SK-N-SH (cell line): ENCODE data around the gene JAM2. TPM values are rescaled to one million over a fixed set of nuclear protein-coding genes. Genes with fewer than 3 reads are reported as not detected.

Source experiments
- CTCF ChIA-PET: fragments of 300-600, 350-600 bp; formaldehyde crosslinking; extraction: SDS; loops from one replicate; lab custom pipeline; 2021; lab: Yijun Ruan, JAX
- POLR2A ChIA-PET: fragments of 350-600 bp; sonication (Branson Sonifier 250); formaldehyde crosslinking; extraction: SDS; loops from one replicate; lab custom pipeline; 2020; ENCODE audit warnings: antibody characterized with exemption, inconsistent platforms; lab: Yijun Ruan, JAX
- DNase-seq: peaks from one replicate; pipeline ENCODE4 v3.0.0; 2012
- H2AFZ ChIP-seq: fragments of 200-600 bp; sonication (generic); 2 replicates; pipeline ENCODE4 v1.8.1; 2016; ENCODE audit warnings: antibody characterized with exemption, mild to moderate bottlenecking, low read depth
- H3F3A ChIP-seq: fragments of 200-600 bp; sonication (generic); replicated peaks from 2 replicates; pipeline ENCODE3; 2016; ENCODE audit warnings: antibody characterized with exemption, mild to moderate bottlenecking; ENCODE audit not compliant: insufficient read depth
- H3K27ac ChIP-seq, 2 experiments: fragments of 200-500 bp in 1 of 2; fragments of 200-600 bp in 1 of 2; sonication (Bioruptor generic) in 1 of 2; sonication (generic), shearing (Covaris generic) in 1 of 2; 2 replicates each; pipeline versions ENCODE4 v1.5.1 to v1.6.1; 2014 to 2016; ENCODE audit warnings: low read depth in 2 of 2, inconsistent platforms in 1 of 2, low read length in 1 of 2, mild to moderate bottlenecking in 1 of 2, mixed read lengths in 1 of 2
- H3K27me3 ChIP-seq: fragments of 200-600 bp; sonication (generic), shearing (Covaris generic); 2 replicates; pipeline ENCODE4 v1.6.1; 2016; ENCODE audit warnings: mixed run types; ENCODE audit not compliant: insufficient read depth
- H3K36me3 ChIP-seq, 2 experiments: fragments of 200-500 bp in 1 of 2; fragments of 200-600 bp in 1 of 2; sonication (Bioruptor generic) in 1 of 2; sonication (generic) in 1 of 2; replicated peaks in 1 of 2; 2 replicates each; pipeline versions ENCODE3 to v1.5.1; 2014 to 2016; ENCODE audit warnings: low read length in 1 of 2, mild to moderate bottlenecking in 1 of 2; ENCODE audit not compliant: insufficient read depth in 2 of 2, control insufficient read depth in 1 of 2
- H3K4me1 ChIP-seq, 2 experiments: fragments of 200-500 bp in 1 of 2; fragments of 200-600 bp in 1 of 2; sonication (Bioruptor generic) in 1 of 2; sonication (generic), shearing (Covaris generic) in 1 of 2; 2 replicates each; pipeline versions ENCODE4 v1.5.1 to v1.6.1; 2014 to 2016; ENCODE audit warnings: low read depth in 1 of 2, low read length in 1 of 2, mixed run types in 1 of 2; ENCODE audit not compliant: insufficient read depth in 2 of 2, control insufficient read depth in 1 of 2
- H3K4me2 ChIP-seq: fragments of 200-600 bp; sonication (generic), shearing (Covaris generic); 2 replicates; pipeline ENCODE4 v1.6.1; 2017; ENCODE audit warnings: mixed run types
- H3K4me3 ChIP-seq, 2 experiments: fragments of 200-500 bp in 1 of 2; fragments of 200-600 bp in 1 of 2; sonication (Bioruptor generic) in 1 of 2; sonication (generic), shearing (Covaris generic) in 1 of 2; 2 replicates each; pipeline versions ENCODE4 v1.5.1 to v1.8.1; 2014 to 2016; ENCODE audit warnings: low read depth in 2 of 2, inconsistent platforms in 1 of 2, low read length in 1 of 2, mild to moderate bottlenecking in 1 of 2, mixed read lengths in 1 of 2, moderate library complexity in 1 of 2
- H3K79me2 ChIP-seq: fragments of 200-600 bp; sonication (generic); 2 replicates; pipeline ENCODE4 v1.8.1; 2017; ENCODE audit warnings: mild to moderate bottlenecking; ENCODE audit not compliant: insufficient read depth
- H3K9ac ChIP-seq: fragments of 200-600 bp; sonication (generic); 2 replicates; pipeline ENCODE4 v1.6.1; 2017; ENCODE audit warnings: mixed run types
- H3K9me2 ChIP-seq: fragments of 200-600 bp; sonication (generic); 2 replicates; pipeline ENCODE4 v1.6.1; 2017; ENCODE audit warnings: mixed run types
- H3K9me3 ChIP-seq: fragments of 200-600 bp; sonication (generic); 2 replicates; pipeline ENCODE4 v1.6.1; 2017; ENCODE audit warnings: mixed run types, mild to moderate bottlenecking, moderate library complexity
- H4K20me1 ChIP-seq: fragments of 200-600 bp; sonication (generic); 2 replicates; pipeline ENCODE4 v1.6.1; 2017; ENCODE audit warnings: mild to moderate bottlenecking, mixed run types; ENCODE audit not compliant: insufficient read depth
- ELF1 ChIP-seq: IDR thresholded peaks from 2 replicates; pipeline ENCODE4 v1.4.0; 2012
- EP300 ChIP-seq, 2 experiments: IDR thresholded peaks; 2 replicates each; pipeline versions ENCODE4 v1.4.0 to v1.6.1; 2012; ENCODE audit warnings: borderline replicate concordance in 1 of 2, low read depth in 1 of 2, low read length in 1 of 2
- EZH2phosphoT487 ChIP-seq: fragments of 200-600 bp; sonication (generic); IDR thresholded peaks from 2 replicates; pipeline ENCODE4 v1.6.1; 2017; ENCODE audit warnings: low read depth, mixed run types, mild to moderate bottlenecking, antibody characterized with exemption, moderate library complexity, borderline replicate concordance
- FOSL2 ChIP-seq: IDR thresholded peaks from 2 replicates; pipeline ENCODE4 v1.4.0; 2012; ENCODE audit warnings: low read depth, mild to moderate bottlenecking, moderate library complexity, borderline replicate concordance
- FOXJ3 ChIP-seq: sonication (generic); formaldehyde crosslinking; IDR thresholded peaks from 2 replicates; pipeline ENCODE4 v1.5.1; 2020; ENCODE audit warnings: mild to moderate bottlenecking, missing genetic modification reagents
- FOXM1 ChIP-seq: IDR thresholded peaks from 2 replicates; pipeline ENCODE4 v1.4.0; 2012; ENCODE audit warnings: low read depth, mild to moderate bottlenecking
- GABPA ChIP-seq: IDR thresholded peaks from 2 replicates; pipeline ENCODE4 v1.4.0; 2012; ENCODE audit warnings: low read depth, mild to moderate bottlenecking
- GATA2 ChIP-seq: sonication (generic); formaldehyde crosslinking; IDR thresholded peaks from 2 replicates; pipeline ENCODE4 v1.5.0; 2020; ENCODE audit warnings: mild to moderate bottlenecking, missing genetic modification reagents
- MXI1 ChIP-seq: IDR thresholded peaks from 2 replicates; pipeline ENCODE4 v1.6.1; 2012; ENCODE audit warnings: mild to moderate bottlenecking, low read depth, low read length, improper control_type of control experiment
- NRF1 ChIP-seq: IDR thresholded peaks from 2 replicates; pipeline ENCODE4 v1.6.1; 2012; ENCODE audit warnings: low read depth, mild to moderate bottlenecking, low read length
- POLR2AphosphoS5 ChIP-seq: IDR thresholded peaks from 2 replicates; pipeline ENCODE4 v1.6.1; 2012; ENCODE audit warnings: low read depth, low read length
- RAD21 ChIP-seq: IDR thresholded peaks from 2 replicates; pipeline ENCODE4 v1.6.1; 2012; ENCODE audit warnings: mild to moderate bottlenecking, low read length
- RXRA ChIP-seq: IDR thresholded peaks from 2 replicates; pipeline ENCODE4 v1.4.0; 2012; ENCODE audit warnings: low read depth, mild to moderate bottlenecking, borderline replicate concordance
- SIN3A ChIP-seq: IDR thresholded peaks from 2 replicates; pipeline ENCODE4 v1.6.1; 2012; ENCODE audit warnings: low read depth, mild to moderate bottlenecking, low read length, moderate library complexity, borderline replicate concordance
- SMC3 ChIP-seq: IDR thresholded peaks from 2 replicates; pipeline ENCODE4 v1.6.1; 2012; ENCODE audit warnings: low read depth, low read length, improper control_type of control experiment
- TAF1 ChIP-seq: IDR thresholded peaks from 2 replicates; pipeline ENCODE4 v1.6.1; 2012; ENCODE audit warnings: low read depth, mild to moderate bottlenecking, low read length, moderate library complexity, borderline replicate concordance
- TCF12 ChIP-seq: IDR thresholded peaks from 2 replicates; pipeline ENCODE4 v1.4.0; 2012
- YY1 ChIP-seq: IDR thresholded peaks from 2 replicates; pipeline ENCODE4 v1.4.0; 2012; ENCODE audit warnings: low read depth, mild to moderate bottlenecking
- WGBS: methylation state at CpG from one replicate; pipeline ENCODE4 v1.1.6; 2017; ENCODE audit warnings: low lambda C conversion rate; 5-methylcytosine and 5-hydroxymethylcytosine counted together
- polyA plus RNA-seq, 3 experiments: library from polyadenylated mRNA; depleted of rRNA; stranded (reverse); fragments of >200 nt; gene quantifications; 2 replicates each; pipeline ENCODE4 v1.2.3, GENCODE V29; 2012
- TF ChIP-seq, protein P1 (sequence below): IDR thresholded peaks from 2 replicates; pipeline ENCODE4 v1.4.0; 2012; ENCODE audit warnings: low read depth, borderline replicate concordance
- TF ChIP-seq, protein P2 (sequence below): IDR thresholded peaks from 2 replicates; pipeline ENCODE4 v1.6.1; 2012; ENCODE audit warnings: mild to moderate bottlenecking, low read depth, low read length, moderate library complexity
- TF ChIP-seq, protein P3 (sequence below): fragments of 150-350 bp; IDR thresholded peaks from 2 replicates; pipeline ENCODE4 v1.6.1; 2017; ENCODE audit warnings: antibody characterized with exemption, low read length, low read depth, borderline replicate concordance
- TF ChIP-seq, protein P4 (sequence below): IDR thresholded peaks from 2 replicates; pipeline ENCODE4 v1.4.0; 2012; ENCODE audit warnings: low read depth, borderline replicate concordance

JAM2 gene
- polyA plus RNA-seq, 1 of the 3 experiments (the other 2 are of a cell fraction): 8.3 TPM

DNA sequence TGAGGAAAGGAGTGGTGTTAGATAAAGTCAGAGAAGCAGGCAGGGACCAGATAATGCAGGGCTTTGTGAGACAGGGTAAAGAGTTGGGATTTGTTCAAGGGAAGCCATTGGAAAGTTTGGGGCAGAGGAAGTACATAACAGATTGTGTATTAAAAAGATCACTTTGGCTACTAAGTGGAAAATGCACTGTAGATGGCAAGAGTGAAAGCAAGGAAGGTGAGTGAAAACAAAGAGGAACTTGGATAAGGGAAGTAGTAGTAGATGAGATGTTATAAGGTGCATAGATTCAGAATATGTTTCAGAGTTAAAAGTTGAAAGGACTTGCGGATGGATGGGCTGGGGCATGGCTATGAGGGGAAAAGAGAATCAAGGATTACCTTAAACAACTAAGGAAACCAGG is 49.2 kb upstream of the JAM2 start (continued):
- TF ChIP-seq, protein P1, sequence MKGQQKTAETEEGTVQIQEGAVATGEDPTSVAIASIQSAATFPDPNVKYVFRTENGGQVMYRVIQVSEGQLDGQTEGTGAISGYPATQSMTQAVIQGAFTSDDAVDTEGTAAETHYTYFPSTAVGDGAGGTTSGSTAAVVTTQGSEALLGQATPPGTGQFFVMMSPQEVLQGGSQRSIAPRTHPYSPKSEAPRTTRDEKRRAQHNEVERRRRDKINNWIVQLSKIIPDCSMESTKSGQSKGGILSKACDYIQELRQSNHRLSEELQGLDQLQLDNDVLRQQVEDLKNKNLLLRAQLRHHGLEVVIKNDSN: no peak
- TF ChIP-seq TCF12: no peak
- no peak for TF ChIP-seq SMC3
- no peak for TF ChIP-seq FOXJ3
- no peak for TF ChIP-seq FOXM1
- no peak for TF ChIP-seq GABPA
- no peak for TF ChIP-seq RXRA
- TF ChIP-seq SIN3A: no peak

DNA sequence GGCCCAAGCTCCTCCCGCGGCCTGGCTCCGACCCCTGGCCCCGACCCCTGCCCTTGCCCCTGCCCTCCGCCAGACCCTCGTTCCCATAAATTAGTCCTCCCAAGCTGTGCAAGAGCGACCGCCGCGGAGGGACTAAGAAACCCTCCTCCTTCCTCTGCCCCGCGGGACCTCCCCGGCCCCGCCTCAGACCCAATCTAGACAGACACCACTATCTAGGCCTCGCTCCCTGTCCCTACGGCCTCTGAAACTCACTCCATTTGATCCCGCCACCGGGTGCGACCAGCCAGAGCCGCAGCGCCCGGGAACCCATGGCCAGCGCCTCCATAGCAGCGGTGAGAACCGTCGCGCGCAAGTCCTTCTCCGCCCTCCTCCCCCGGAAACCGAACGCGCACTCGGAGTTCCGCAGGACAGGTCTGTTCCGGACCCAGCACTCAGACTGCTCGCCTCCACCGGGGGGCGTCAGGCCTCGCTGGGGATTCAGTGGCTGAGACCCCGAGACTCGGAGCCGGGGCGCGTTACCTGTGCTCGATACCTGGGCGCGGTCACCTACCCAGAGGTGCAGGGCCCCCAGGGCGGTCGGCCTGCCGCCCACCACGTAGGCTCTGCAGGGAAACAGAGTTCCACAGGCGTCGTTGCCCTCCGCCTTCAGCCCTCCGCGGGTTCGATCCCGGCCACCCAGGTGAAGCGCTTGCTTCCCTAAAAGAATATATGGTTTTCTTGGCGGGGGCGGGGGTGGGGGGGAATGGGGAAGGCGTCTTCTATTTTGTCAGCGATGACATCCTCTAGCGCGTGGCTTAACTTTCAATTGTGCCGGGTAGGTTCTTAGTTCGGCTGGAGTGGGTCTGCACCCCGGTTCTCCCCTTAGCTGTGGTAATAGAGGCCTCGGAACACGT is 31.7 kb upstream of the JAM2 start, which contains the start of gene MRPL39:
TSS of gene MRPL39 (minus strand) at position 331 of the 893 bp plus-strand sequence. CDS start at position 325, 6 bp downstream.
- POLR2A ChIA-PET: interaction anchor here (0.6 kb wide), 1 partner anchor 118 kb away, joined by 4 read pairs; no protein-coding TSS in a partner anchor
- no peak; the same call in 1 of the 2 replicates for TF ChIP-seq FOXM1
- TF ChIP-seq GATA2 (CRISPR knock-in tag): no peak
- no peak for TF ChIP-seq EZH2phosphoT487
- TF ChIP-seq, protein P2, sequence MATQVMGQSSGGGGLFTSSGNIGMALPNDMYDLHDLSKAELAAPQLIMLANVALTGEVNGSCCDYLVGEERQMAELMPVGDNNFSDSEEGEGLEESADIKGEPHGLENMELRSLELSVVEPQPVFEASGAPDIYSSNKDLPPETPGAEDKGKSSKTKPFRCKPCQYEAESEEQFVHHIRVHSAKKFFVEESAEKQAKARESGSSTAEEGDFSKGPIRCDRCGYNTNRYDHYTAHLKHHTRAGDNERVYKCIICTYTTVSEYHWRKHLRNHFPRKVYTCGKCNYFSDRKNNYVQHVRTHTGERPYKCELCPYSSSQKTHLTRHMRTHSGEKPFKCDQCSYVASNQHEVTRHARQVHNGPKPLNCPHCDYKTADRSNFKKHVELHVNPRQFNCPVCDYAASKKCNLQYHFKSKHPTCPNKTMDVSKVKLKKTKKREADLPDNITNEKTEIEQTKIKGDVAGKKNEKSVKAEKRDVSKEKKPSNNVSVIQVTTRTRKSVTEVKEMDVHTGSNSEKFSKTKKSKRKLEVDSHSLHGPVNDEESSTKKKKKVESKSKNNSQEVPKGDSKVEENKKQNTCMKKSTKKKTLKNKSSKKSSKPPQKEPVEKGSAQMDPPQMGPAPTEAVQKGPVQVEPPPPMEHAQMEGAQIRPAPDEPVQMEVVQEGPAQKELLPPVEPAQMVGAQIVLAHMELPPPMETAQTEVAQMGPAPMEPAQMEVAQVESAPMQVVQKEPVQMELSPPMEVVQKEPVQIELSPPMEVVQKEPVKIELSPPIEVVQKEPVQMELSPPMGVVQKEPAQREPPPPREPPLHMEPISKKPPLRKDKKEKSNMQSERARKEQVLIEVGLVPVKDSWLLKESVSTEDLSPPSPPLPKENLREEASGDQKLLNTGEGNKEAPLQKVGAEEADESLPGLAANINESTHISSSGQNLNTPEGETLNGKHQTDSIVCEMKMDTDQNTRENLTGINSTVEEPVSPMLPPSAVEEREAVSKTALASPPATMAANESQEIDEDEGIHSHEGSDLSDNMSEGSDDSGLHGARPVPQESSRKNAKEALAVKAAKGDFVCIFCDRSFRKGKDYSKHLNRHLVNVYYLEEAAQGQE: peak; percentile 76; the same call in 1 of the 2 replicates
- TF ChIP-seq, protein P3, sequence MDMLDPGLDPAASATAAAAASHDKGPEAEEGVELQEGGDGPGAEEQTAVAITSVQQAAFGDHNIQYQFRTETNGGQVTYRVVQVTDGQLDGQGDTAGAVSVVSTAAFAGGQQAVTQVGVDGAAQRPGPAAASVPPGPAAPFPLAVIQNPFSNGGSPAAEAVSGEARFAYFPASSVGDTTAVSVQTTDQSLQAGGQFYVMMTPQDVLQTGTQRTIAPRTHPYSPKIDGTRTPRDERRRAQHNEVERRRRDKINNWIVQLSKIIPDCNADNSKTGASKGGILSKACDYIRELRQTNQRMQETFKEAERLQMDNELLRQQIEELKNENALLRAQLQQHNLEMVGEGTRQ: no peak
- peak; percentile 92 for TF ChIP-seq POLR2AphosphoS5
- peak; percentile 90 for TF ChIP-seq YY1
- TF ChIP-seq, protein P4, sequence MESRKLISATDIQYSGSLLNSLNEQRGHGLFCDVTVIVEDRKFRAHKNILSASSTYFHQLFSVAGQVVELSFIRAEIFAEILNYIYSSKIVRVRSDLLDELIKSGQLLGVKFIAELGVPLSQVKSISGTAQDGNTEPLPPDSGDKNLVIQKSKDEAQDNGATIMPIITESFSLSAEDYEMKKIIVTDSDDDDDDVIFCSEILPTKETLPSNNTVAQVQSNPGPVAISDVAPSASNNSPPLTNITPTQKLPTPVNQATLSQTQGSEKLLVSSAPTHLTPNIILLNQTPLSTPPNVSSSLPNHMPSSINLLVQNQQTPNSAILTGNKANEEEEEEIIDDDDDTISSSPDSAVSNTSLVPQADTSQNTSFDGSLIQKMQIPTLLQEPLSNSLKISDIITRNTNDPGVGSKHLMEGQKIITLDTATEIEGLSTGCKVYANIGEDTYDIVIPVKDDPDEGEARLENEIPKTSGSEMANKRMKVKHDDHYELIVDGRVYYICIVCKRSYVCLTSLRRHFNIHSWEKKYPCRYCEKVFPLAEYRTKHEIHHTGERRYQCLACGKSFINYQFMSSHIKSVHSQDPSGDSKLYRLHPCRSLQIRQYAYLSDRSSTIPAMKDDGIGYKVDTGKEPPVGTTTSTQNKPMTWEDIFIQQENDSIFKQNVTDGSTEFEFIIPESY: no peak
- TF ChIP-seq MXI1: peak; percentile 35; the same call in 1 of the 2 replicates
- no peak for TF ChIP-seq FOSL2
- TF ChIP-seq EP300 (IDR thresholded peaks at IDR 0.05; ENCODE audit: borderline replicate concordance in 1 of 2, low read depth in 1 of 2, low read length in 1 of 2): no peak
- peak; percentile 66; the same call in 1 of the 2 replicates for TF ChIP-seq ELF1
- peak; percentile 48 for TF ChIP-seq RAD21
- peak; percentile 59 for TF ChIP-seq SMC3
- TF ChIP-seq, protein P1: peak; percentile 48; the same call in 1 of the 2 replicates
- TF ChIP-seq TAF1: peak; percentile 99
- TF ChIP-seq NRF1: no peak

More for the DNA sequence above, 31.7 kb upstream of the JAM2 start, which contains the start of gene MRPL39:
- Histone ChIP-seq H3K4me3 (peak within 1 kb of the TSS; percentile 94), H3K9me3 (no peaks in the 10 kb centered on the region), H3F3A (peaks cover 3% of the 10 kb centered on the region), H3K27me3 (no peaks in the 10 kb centered on the region), H3K4me1 (peaks cover 9% of the 10 kb centered on the region in 2 experiments; a peak in 3 of 4 replicates), H3K4me2 (peak within 1 kb of the TSS; percentile 87), H3K9ac (peak within 1 kb of the TSS; percentile 80), H3K36me3 (peaks cover 28 to 34% of the 10 kb centered on the region in 2 experiments), H3K27ac (peak within 1 kb of the TSS; percentile 80 to 88), H4K20me1 (no peaks in the 10 kb centered on the region), H3K9me2 (no peaks in the 10 kb centered on the region), H3K79me2 (peaks cover 34% of the 10 kb centered on the region), H2AFZ (peak within 1 kb of the TSS; percentile 97)
- whole genome bisulfite sequencing: 1% methylated on average over 32 of the region's 71 CpGs
- peak; percentile 94 for DNase-seq
- CTCF ChIA-PET: interaction anchor here (0.6 to 3.7 kb wide), 44 partner anchors 8 to 1237 kb away, joined by 3 to 75 read pairs (median 5); partner anchors contain the start of genes ATP5PF, GABPA and JAM2
